Left ventricle myocardium inferior (tissue), 1 donor: ENCODE data around the gene ERAS. TPM values are rescaled to one million over a fixed set of nuclear protein-coding genes. Genes with fewer than 3 reads are reported as not detected.

Experiments used
- DNase-seq: peaks from one replicate; pipeline ENCODE4 v3.0.0-alpha.2; 2020
- H3K27ac ChIP-seq: fragments of 200-600 bp; replicated peaks from 2 replicates; pipeline ENCODE4 v1.8.0; 2021
- H3K27me3 ChIP-seq: fragments of 200-600 bp; 2 replicates; pipeline ENCODE4 v1.8.0; 2021; ENCODE audit warnings: low read depth
- H3K36me3 ChIP-seq: fragments of 200-600 bp; 2 replicates; pipeline ENCODE4 v1.8.0; 2021
- H3K4me1 ChIP-seq: fragments of 200-600 bp; 2 replicates; pipeline ENCODE4 v1.8.0; 2021
- H3K4me3 ChIP-seq: fragments of 200-600 bp; 2 replicates; pipeline ENCODE4 v1.8.0; 2021; ENCODE audit warnings: mild to moderate bottlenecking, moderate library complexity
- H3K9me3 ChIP-seq: fragments of 200-600 bp; replicated peaks from 2 replicates; pipeline ENCODE4 v1.8.0; 2021
- CTCF ChIP-seq: fragments of 200-600 bp; IDR thresholded peaks from 2 replicates; pipeline ENCODE4 v1.8.0; 2021; ENCODE audit warnings: antibody characterized with exemption, mild to moderate bottlenecking, borderline replicate concordance
- intact Hi-C: fragments of 100-400 bp; cut with micrococcal nuclease; formaldehyde crosslinking; loops from one replicate; pipeline ENCODE4 v1.11.0; 2022
- total RNA-seq: library from RNA; stranded (reverse); fragmentation: NEBNext Ultra II Directional; extraction: Animal tissue kit (Norgen Biotek cat#: 25700); gene quantifications from one replicate; pipeline ENCODE4 v1.2.1, GENCODE V29; 2021
- donor health status: DM: no; HTN: yes; CAD: no; lungs with severe emphysema.

Gene ERAS
- total RNA-seq, 1 donor from 2014 or later = not detected

- DNase-seq = no peak
- H3K9me3 ChIP-seq = no peaks in the 10 kb centered on the region
- no peaks in the 10 kb centered on the region for H3K27me3 ChIP-seq
- H3K4me1 ChIP-seq = no peaks in the 10 kb centered on the region
- no peak overlapping the region for H3K27ac ChIP-seq
- intact Hi-C loops = no loop called here
- no peak overlapping the region for H3K4me3 ChIP-seq
- peaks cover 6% of the 10 kb centered on the region for H3K36me3 ChIP-seq
- no peak for TF ChIP-seq CTCF
These were observed 20.2 kb upstream of the ERAS start for GRCh38 chrX:48806081-48806480.

- H3K36me3 ChIP-seq = peaks cover 41% of the 10 kb centered on the region
These were observed 12.7 kb upstream of the ERAS start for GRCh38 chrX:48813644-48814043.

GRCh38 chrX:48814722-48815121 lies 11.6 kb upstream of the ERAS start:
- TF ChIP-seq CTCF = no peak
- Histone ChIP-seq H3K27ac (no peak overlapping the region), H3K4me1 (no peaks in the 10 kb centered on the region), H3K9me3 (no peaks in the 10 kb centered on the region), H3K27me3 (no peaks in the 10 kb centered on the region), H3K4me3 (no peak overlapping the region), H3K36me3 (peaks cover 46% of the 10 kb centered on the region)
- intact Hi-C loops = no loop called here
- no peak for DNase-seq

More at GRCh38 chrX:48813644-48814043, 12.7 kb upstream of the ERAS start:
- intact Hi-C loops = no loop called here
- Histone ChIP-seq H3K9me3 (no peaks in the 10 kb centered on the region), H3K27ac (no peak overlapping the region), H3K4me3 (no peak overlapping the region), H3K4me1 (no peaks in the 10 kb centered on the region), H3K27me3 (no peaks in the 10 kb centered on the region)
- no peak for DNase-seq
- no peak for TF ChIP-seq CTCF

GRCh38 chrX:48815266-48815665 lies 11.0 kb upstream of the ERAS start:
- H3K9me3 ChIP-seq = no peaks in the 10 kb centered on the region
- H3K27me3 ChIP-seq = no peaks in the 10 kb centered on the region
- H3K36me3 ChIP-seq = peaks cover 46% of the 10 kb centered on the region
- H3K27ac ChIP-seq = no peak overlapping the region
- TF ChIP-seq CTCF = no peak
- no peaks in the 10 kb centered on the region for H3K4me1 ChIP-seq
- no peak overlapping the region for H3K4me3 ChIP-seq
- intact Hi-C loops = no loop called here
- DNase-seq = no peak

GRCh38 chrX:48816014-48816810 lies 10.1 kb upstream of the ERAS start:
- Histone ChIP-seq H3K27me3 (no peaks in the 10 kb centered on the region), H3K4me3 (no peak overlapping the region), H3K9me3 (no peaks in the 10 kb centered on the region), H3K36me3 (peaks cover 38% of the 10 kb centered on the region), H3K27ac (no peak overlapping the region), H3K4me1 (no peaks in the 10 kb centered on the region)
- intact Hi-C loops = no loop called here
- no peak for TF ChIP-seq CTCF
- DNase-seq = no peak
